ENCODE data around the gene COPS3.
A peak's percentile ranks its signal among the peaks of the same experiment; 100 is the strongest.

Gene COPS3

GRCh38 chr17:17206913-17207335, 74.1 kb downstream of the COPS3 start:
- POLR2A ChIA-PET: no interaction called here
- DNase-seq (ENCODE audit: extremely low spot score): no peak
- CTCF ChIA-PET: interaction anchor here (1.1 to 1.5 kb wide), 4 partner anchors 14 to 290 kb away, joined by 3 to 5 read pairs (median 3); no protein-coding TSS in a partner anchor
- TF ChIP-seq CTCF (IDR thresholded peaks at IDR 0.05; ENCODE audit: control extremely low read depth, extremely low read depth, low read depth, missing control alignments): no peak

- ChIA-PET POLR2A (no interaction called here), CTCF (interaction anchor here (1.3 to 1.5 kb wide), 4 partner anchors 10 to 290 kb away, joined by 3 to 5 read pairs (median 3); no protein-coding TSS in a partner anchor)
- TF ChIP-seq CTCF (IDR thresholded peaks at IDR 0.05; ENCODE audit: control extremely low read depth, extremely low read depth, low read depth, missing control alignments): no peak
- DNase-seq (ENCODE audit: extremely low spot score): peak; percentile 94
Observed at GRCh38 chr17:17206124-17206912, 74.7 kb downstream of the COPS3 start, which contains the start of gene PLD6. Gene PLD6 (minus strand): TSS chr17:17206333. CDS start chr17:17206286, 47 bp downstream.

- TF ChIP-seq CTCF (IDR thresholded peaks at IDR 0.05; ENCODE audit: control extremely low read depth, extremely low read depth, low read depth, missing control alignments): no peak
- ChIA-PET POLR2A (no interaction called here), CTCF (interaction anchor here (1.4 kb wide), 1 partner anchor 9 kb away, joined by 3 read pairs; no protein-coding TSS in a partner anchor)
- peak; percentile 89 for DNase-seq (ENCODE audit: extremely low spot score)
Observed at GRCh38 chr17:17205368-17206123, 75.5 kb downstream of the COPS3 start.

DNA sequence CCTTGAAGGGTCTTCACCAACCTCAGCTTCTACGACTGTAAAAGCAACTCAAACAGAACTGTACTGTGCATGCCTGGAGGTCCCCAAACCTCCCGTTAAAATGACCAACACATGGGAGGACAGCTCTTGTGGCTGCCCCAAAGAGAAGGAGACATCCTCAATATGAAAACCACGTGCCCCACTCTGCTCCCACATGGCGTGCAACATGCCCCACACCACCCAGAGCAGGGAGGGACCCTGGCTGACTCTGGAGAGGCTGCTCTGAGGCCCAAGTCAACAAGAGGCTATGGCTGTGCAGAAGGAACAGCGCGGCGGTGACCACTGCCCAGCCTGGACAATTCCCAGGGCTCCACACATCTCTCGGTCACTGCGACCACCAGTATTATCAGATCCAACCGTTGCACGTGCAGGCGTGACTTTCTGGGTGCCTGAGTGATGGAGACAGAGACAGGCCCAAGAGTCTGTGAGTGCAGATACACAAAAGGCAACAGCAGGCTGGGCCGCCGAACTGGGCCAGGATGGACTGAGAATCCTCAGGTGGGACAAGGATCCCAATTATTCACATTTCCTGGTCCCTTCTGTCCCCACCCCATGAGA, 76.3 kb downstream of the COPS3 start:
- CTCF ChIA-PET: interaction anchor here (0.8 to 1.4 kb wide), 2 partner anchors 8 to 96 kb away, joined by 3 read pairs; no protein-coding TSS in a partner anchor

DNA sequence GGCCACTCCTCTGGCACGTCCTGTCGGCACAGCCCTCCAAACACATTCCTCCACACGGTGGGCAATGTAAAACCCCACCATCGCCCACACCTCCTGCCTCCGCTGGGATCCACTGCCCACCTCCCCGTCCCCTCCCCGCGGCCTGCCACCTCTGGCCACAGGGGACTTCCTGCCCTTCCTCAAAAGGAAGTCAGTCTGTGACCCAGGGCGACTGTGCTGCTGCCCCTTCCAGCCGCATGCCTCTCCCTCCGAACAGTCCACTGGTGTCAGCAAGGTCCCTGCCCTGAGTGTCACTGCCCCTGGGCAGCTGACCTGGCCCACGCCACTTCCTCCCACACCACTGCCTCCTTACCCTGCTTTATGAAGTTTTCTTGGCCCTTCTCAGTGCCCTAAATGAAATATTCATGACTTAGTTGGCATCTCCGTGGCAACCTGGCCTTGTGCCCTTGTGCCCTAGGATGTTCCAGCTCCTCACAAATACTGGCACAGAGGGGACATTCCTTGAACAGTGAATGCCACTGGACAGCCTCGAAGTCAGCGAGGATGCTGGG, 76.9 kb downstream of the COPS3 start:
- no peak for TF ChIP-seq CTCF (IDR thresholded peaks at IDR 0.05; ENCODE audit: control extremely low read depth, extremely low read depth, low read depth, missing control alignments)
- POLR2A ChIA-PET: no interaction called here
- no peak for DNase-seq (ENCODE audit: extremely low spot score)
- CTCF ChIA-PET: interaction anchor here (0.8 kb wide), 1 partner anchor 96 kb away, joined by 3 read pairs; no protein-coding TSS in a partner anchor

More for the DNA sequence above, 76.3 kb downstream of the COPS3 start:
- DNase-seq (ENCODE audit: extremely low spot score): no peak
- no peak for TF ChIP-seq CTCF (IDR thresholded peaks at IDR 0.05; ENCODE audit: control extremely low read depth, extremely low read depth, low read depth, missing control alignments)
- POLR2A ChIA-PET: no interaction called here

Data from GM10248 (cell line).